CD4-positive, CD25-positive, alpha-beta regulatory T cell (primary cell): Measurements from ENCODE around the gene FAM76A. TPM values are rescaled to one million over a fixed set of nuclear protein-coding genes. Genes with fewer than 3 reads are reported as not detected.
A peak's percentile ranks its signal among the peaks of the same experiment; 100 is the strongest.
"Not testable (repeated sequence)": the region's sequence is repeated elsewhere in the genome, so short reads cannot be mapped to it uniquely, and the experiment has no call there.

ENCODE experiments used
- ATAC-seq, 2 donors: fragments of 150-1000 bp; cut with Tn5 transposase; one replicate each; pipeline ENCODE4 v1.10.0; 2021; ENCODE audit warnings: low read depth in 2 of 2, moderate number of reproducible peaks in 2 of 2, moderate library complexity in 1 of 2
- DNase-seq, 3 donors: peaks; one replicate each; pipeline versions ENCODE4 v3.0.0 to v3.0.0-alpha.2; 2012 to 2022; ENCODE audit warnings: mixed read lengths in 1 of 3
- H3K27ac ChIP-seq: one replicate; pipeline ENCODE4 v1.7.0; 2013; ENCODE audit warnings: mild to moderate bottlenecking, low read length; ENCODE audit not compliant: insufficient read depth, poor library complexity, severe bottlenecking
- H3K27me3 ChIP-seq: one replicate; pipeline ENCODE4 v1.7.0; 2013; ENCODE audit warnings: low read length; ENCODE audit not compliant: control insufficient read depth, insufficient read depth
- H3K36me3 ChIP-seq: one replicate; pipeline ENCODE4 v1.7.0; 2013; ENCODE audit warnings: mild to moderate bottlenecking, low read length, moderate library complexity; ENCODE audit not compliant: control insufficient read depth, insufficient read depth
- H3K4me1 ChIP-seq: 2 replicates; pipeline ENCODE4 v1.7.0; 2013; ENCODE audit warnings: mild to moderate bottlenecking, low read length; ENCODE audit not compliant: insufficient read depth, control insufficient read depth, poor library complexity, severe bottlenecking
- H3K4me3 ChIP-seq: one replicate; pipeline ENCODE4 v1.7.0; 2013; ENCODE audit warnings: low read depth, mild to moderate bottlenecking, low read length, moderate library complexity
- H3K9me3 ChIP-seq, 2 experiments: 1 replicate in 1 of 2; 2 replicates in 1 of 2; pipeline ENCODE4 v1.7.0; 2013; ENCODE audit warnings: low read length in 2 of 2, mild to moderate bottlenecking in 1 of 2, moderate library complexity in 1 of 2; ENCODE audit not compliant: control insufficient read depth in 2 of 2
- H3K27ac Mint-ChIP-seq, 3 donors: one replicate each; pipeline ENCODE4 v1.8.0; 2020 to 2022; ENCODE audit warnings: mild to moderate bottlenecking in 3 of 3, mixed read lengths in 3 of 3, moderate library complexity in 2 of 3
- H3K27me3 Mint-ChIP-seq: one replicate; pipeline ENCODE4 v1.8.0; 2022; ENCODE audit warnings: mild to moderate bottlenecking, mixed read lengths
- H3K36me3 Mint-ChIP-seq: one replicate; pipeline ENCODE4 v1.8.0; 2020; ENCODE audit warnings: mixed read lengths
- H3K4me1 Mint-ChIP-seq, 4 donors: one replicate each; pipeline ENCODE4 v1.8.0; 2020 to 2022; ENCODE audit warnings: mixed read lengths in 4 of 4, mild to moderate bottlenecking in 1 of 4
- H3K4me3 Mint-ChIP-seq, 4 donors: one replicate each; pipeline ENCODE4 v1.8.0; 2020 to 2022; ENCODE audit warnings: mild to moderate bottlenecking in 4 of 4, mixed read lengths in 4 of 4, moderate library complexity in 3 of 4
- H3K9me3 Mint-ChIP-seq, 7 donors: one replicate each; pipeline ENCODE4 v1.8.0; 2020 to 2022; ENCODE audit warnings: mixed read lengths in 7 of 7, mild to moderate bottlenecking in 3 of 7, moderate library complexity in 2 of 7
- polyA plus RNA-seq, 4 donors: library from polyadenylated mRNA; unstranded; fragments of 300-500 nt; fragmentation: Illumina TruSeq; gene quantifications; one replicate each; pipeline ENCODE4 v1.2.3, GENCODE V29; 2021
- total RNA-seq: library from RNA; stranded (reverse); gene quantifications from one replicate; pipeline ENCODE4 v1.2.3, GENCODE V29; 2022

The FAM76A gene
- total and polyA plus RNA-seq, 5 donors from 2014 or later, result 6.9 to 18.7 (median 10.9) TPM

GRCh38 chr1:27772932-27773825 is 47.4 kb downstream of the FAM76A start, which contains the start of gene STX12:
Gene STX12 (plus strand): TSS chr1:27773219. CDS start chr1:27773308, 89 bp downstream.
- Mint-ChIP-seq H3K9me3 (no peaks in the 10 kb centered on the region), H3K4me3 (peak within 1 kb of the TSS; percentile 88 to 97 (median 96)), H3K36me3 (no peaks in the 10 kb centered on the region), H3K4me1 (peaks cover 12 to 42% (median 29%) of the 10 kb centered on the region in 4 donors), H3K27ac (peak within 1 kb of the TSS; percentile 96 to 98 (median 98)), H3K27me3 (no peaks in the 10 kb centered on the region)
- H3K27me3 ChIP-seq, result no peaks in the 10 kb centered on the region
- peaks cover 24% of the 10 kb centered on the region for H3K4me1 ChIP-seq
- DNase-seq (peak; percentile 96 to 100 (median 99)), ATAC-seq (peak; percentile 97 to 98)
- no peaks in the 10 kb centered on the region for H3K9me3 ChIP-seq
- H3K27ac ChIP-seq, result peak within 1 kb of the TSS; percentile 94
- peak within 1 kb of the TSS; percentile 97 for H3K4me3 ChIP-seq
- H3K36me3 ChIP-seq, result no peaks in the 10 kb centered on the region

- Mint-ChIP-seq H3K9me3 (no peaks in the 10 kb centered on the region), H3K4me3 (peak overlapping the region; percentile 88 to 96 (median 93)), H3K27ac (peak overlapping the region; percentile 92 to 98 (median 95)), H3K27me3 (no peaks in the 10 kb centered on the region), H3K4me1 (peaks cover 12 to 48% (median 29%) of the 10 kb centered on the region in 4 donors), H3K36me3 (no peaks in the 10 kb centered on the region)
- Histone ChIP-seq H3K27ac (peak overlapping the region; percentile 94), H3K36me3 (no peaks in the 10 kb centered on the region), H3K4me1 (peaks cover 24% of the 10 kb centered on the region), H3K9me3 (no peaks in the 10 kb centered on the region), H3K4me3 (peak overlapping the region; percentile 97), H3K27me3 (no peaks in the 10 kb centered on the region)
- ATAC-seq (no peak), DNase-seq (peak in 2 of 3 donors; percentile 29 to 47)
These were observed 48.2 kb downstream of the FAM76A start for GRCh38 chr1:27773826-27774445.

GRCh38 chr1:27774654-27775053 is 48.9 kb downstream of the FAM76A start:
- no peaks in the 10 kb centered on the region for H3K9me3 ChIP-seq
- peaks cover 12 to 50% (median 30%) of the 10 kb centered on the region in 4 donors for H3K4me1 Mint-ChIP-seq
- ATAC-seq (no peak), DNase-seq (no peak)
- no peaks in the 10 kb centered on the region for H3K27me3 ChIP-seq
- H3K27ac ChIP-seq, result peak overlapping the region; percentile 94
- H3K9me3 Mint-ChIP-seq, result no peaks in the 10 kb centered on the region
- peak overlapping the region; percentile 97 for H3K4me3 ChIP-seq
- H3K27me3 Mint-ChIP-seq, result no peaks in the 10 kb centered on the region
- H3K4me3 Mint-ChIP-seq, result peak overlapping the region in 1 of 4 donors; percentile 39
- no peaks in the 10 kb centered on the region for H3K36me3 ChIP-seq
- no peaks in the 10 kb centered on the region for H3K36me3 Mint-ChIP-seq
- peaks cover 24% of the 10 kb centered on the region for H3K4me1 ChIP-seq
- peak overlapping the region in 1 of 3 donors; percentile 98 for H3K27ac Mint-ChIP-seq

GRCh38 chr1:27775336-27775735 is 49.6 kb downstream of the FAM76A start:
- not testable (repeated sequence) for H3K36me3 Mint-ChIP-seq, H3K27me3 ChIP-seq, H3K9me3 ChIP-seq, H3K27me3 Mint-ChIP-seq, DNase-seq, H3K36me3 ChIP-seq, ATAC-seq, H3K9me3 Mint-ChIP-seq, H3K4me3 ChIP-seq, H3K27ac ChIP-seq
- peak overlapping the region in 2 of 4 donors; percentile 2 to 3 for H3K4me3 Mint-ChIP-seq
- H3K4me1 Mint-ChIP-seq, result peaks cover 12 to 51% (median 30%) of the 10 kb centered on the region in 4 donors
- peaks cover 24% of the 10 kb centered on the region for H3K4me1 ChIP-seq
- peak overlapping the region; percentile 22 to 74 (median 51) for H3K27ac Mint-ChIP-seq

- not testable (repeated sequence) for H3K36me3 ChIP-seq, DNase-seq, H3K9me3 Mint-ChIP-seq, H3K4me3 ChIP-seq, H3K4me3 Mint-ChIP-seq, H3K27me3 ChIP-seq, H3K27ac ChIP-seq, H3K9me3 ChIP-seq, H3K27me3 Mint-ChIP-seq, H3K36me3 Mint-ChIP-seq, ATAC-seq
- H3K4me1 Mint-ChIP-seq, result peaks cover 12 to 51% (median 30%) of the 10 kb centered on the region in 4 donors
- peak overlapping the region in 1 of 3 donors; percentile 74 for H3K27ac Mint-ChIP-seq
- H3K4me1 ChIP-seq, result peaks cover 24% of the 10 kb centered on the region
These were observed 50.5 kb downstream of the FAM76A start for GRCh38 chr1:27776276-27776675.

GRCh38 chr1:27778056-27778455 is 52.3 kb downstream of the FAM76A start:
- DNase-seq (no peak), ATAC-seq (no peak)
- Histone ChIP-seq H3K27ac (no peak overlapping the region), H3K36me3 (peaks cover 3% of the 10 kb centered on the region), H3K9me3 (no peaks in the 10 kb centered on the region), H3K4me1 (peaks cover 19% of the 10 kb centered on the region), H3K27me3 (no peaks in the 10 kb centered on the region), H3K4me3 (no peak overlapping the region)
- H3K4me1 Mint-ChIP-seq, result peaks cover 22 to 51% (median 30%) of the 10 kb centered on the region in 4 donors
- H3K27ac Mint-ChIP-seq, result peak overlapping the region in 1 of 3 donors; percentile 48
- no peaks in the 10 kb centered on the region for H3K9me3 Mint-ChIP-seq
- no peaks in the 10 kb centered on the region for H3K27me3 Mint-ChIP-seq
- no peak overlapping the region for H3K4me3 Mint-ChIP-seq
- H3K36me3 Mint-ChIP-seq, result no peaks in the 10 kb centered on the region

- no peaks in the 10 kb centered on the region for H3K27me3 Mint-ChIP-seq
- ATAC-seq, result no peak
- H3K36me3 Mint-ChIP-seq, result no peaks in the 10 kb centered on the region
- H3K4me1 Mint-ChIP-seq, result peaks cover 19 to 47% (median 25%) of the 10 kb centered on the region in 4 donors
- no peaks in the 10 kb centered on the region for H3K27me3 ChIP-seq
- H3K27ac Mint-ChIP-seq, result peak overlapping the region in 2 of 3 donors; percentile 35 to 41
- peaks cover 9% of the 10 kb centered on the region for H3K4me1 ChIP-seq
- no peak overlapping the region for H3K4me3 Mint-ChIP-seq
- H3K27ac ChIP-seq, result no peak overlapping the region
- no peak for DNase-seq
- no peaks in the 10 kb centered on the region for H3K9me3 ChIP-seq
- H3K4me3 ChIP-seq, result no peak overlapping the region
- H3K36me3 ChIP-seq, result peaks cover 3% of the 10 kb centered on the region
- H3K9me3 Mint-ChIP-seq, result no peaks in the 10 kb centered on the region
These were observed 53.4 kb downstream of the FAM76A start for GRCh38 chr1:27779122-27779521.
